Activated T-helper 2 cell treated with anti-CD3 and anti-CD28 coated beads, Interferon-gamma antibody, Interleukin-2, Interleukin-4, amounts not matched to agents 10 μg/mL and 5 μg/mL and 100 μg/mL, durations not matched to agents 14 hours and 24 hours and 36 hours (primary cell): ENCODE data around the gene GAB2. TPM values are rescaled to one million over a fixed set of nuclear protein-coding genes. Genes with fewer than 3 reads are reported as not detected.

Experiments
- DNase-seq: peaks from one replicate; pipeline ENCODE4 v3.0.0; 2021; ENCODE audit warnings: low spot score
- H3K27ac Mint-ChIP-seq: one replicate; pipeline ENCODE4 v1.8.0; 2021; ENCODE audit warnings: mixed read lengths
- H3K27me3 Mint-ChIP-seq: one replicate; pipeline ENCODE4 v1.8.0; 2021; ENCODE audit warnings: low read depth, mixed read lengths
- H3K36me3 Mint-ChIP-seq: one replicate; pipeline ENCODE4 v1.8.0; 2021; ENCODE audit warnings: low read depth, mixed read lengths
- H3K4me1 Mint-ChIP-seq: one replicate; pipeline ENCODE4 v1.8.0; 2021; ENCODE audit warnings: low read depth, mixed read lengths
- H3K4me3 Mint-ChIP-seq: one replicate; pipeline ENCODE4 v1.8.0; 2021; ENCODE audit warnings: low read depth, mild to moderate bottlenecking, moderate library complexity, mixed read lengths
- H3K9me3 Mint-ChIP-seq: one replicate; pipeline ENCODE4 v1.8.0; 2021; ENCODE audit warnings: mixed read lengths
- intact Hi-C: fragments of 100-400 bp; cut with micrococcal nuclease; formaldehyde crosslinking; loops from one replicate; pipeline ENCODE4 v1.15.1; 2023
- total RNA-seq: library from RNA; stranded (reverse); gene quantifications from 2 replicates; pipeline ENCODE4 v1.2.3, GENCODE V29; 2022

The GAB2 gene
- total RNA-seq, 1 donor from 2014 or later: 32.8 TPM

DNA sequence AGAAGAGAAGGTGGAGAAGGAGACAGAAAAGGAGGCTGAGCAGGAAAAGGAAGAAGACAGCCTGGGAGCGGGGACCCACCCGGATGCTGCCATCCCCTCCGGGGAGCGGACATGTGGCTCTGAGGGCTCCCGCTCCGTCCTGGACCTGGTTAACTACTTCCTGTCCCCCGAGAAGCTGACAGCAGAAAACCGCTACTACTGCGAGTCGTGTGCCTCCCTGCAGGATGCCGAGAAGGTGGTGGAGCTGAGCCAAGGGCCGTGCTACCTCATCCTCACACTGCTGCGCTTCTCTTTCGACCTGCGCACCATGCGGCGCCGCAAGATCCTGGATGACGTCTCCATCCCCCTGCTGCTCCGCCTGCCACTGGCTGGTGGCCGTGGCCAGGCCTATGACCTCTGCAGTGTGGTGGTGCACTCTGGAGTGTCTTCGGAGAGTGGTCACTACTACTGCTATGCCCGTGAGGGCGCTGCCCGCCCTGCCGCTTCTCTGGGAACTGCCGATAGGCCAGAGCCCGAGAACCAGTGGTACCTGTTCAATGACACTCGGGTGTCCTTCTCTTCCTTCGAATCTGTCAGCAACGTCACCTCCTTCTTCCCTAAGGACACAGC, 207.5 kb downstream of the GAB2 start:
- Mint-ChIP-seq H3K4me3 (no peak overlapping the region), H3K9me3 (no peaks in the 10 kb centered on the region), H3K4me1 (peaks cover 8% of the 10 kb centered on the region), H3K27ac (no peak overlapping the region), H3K27me3 (no peaks in the 10 kb centered on the region), H3K36me3 (peaks cover 52% of the 10 kb centered on the region)
- intact Hi-C loops: no loop called here
- no peak for DNase-seq

- intact Hi-C loops: no loop called here
- H3K9me3 Mint-ChIP-seq: no peaks in the 10 kb centered on the region
- peaks cover 12% of the 10 kb centered on the region for H3K4me1 Mint-ChIP-seq
- peaks cover 50% of the 10 kb centered on the region for H3K36me3 Mint-ChIP-seq
- H3K4me3 Mint-ChIP-seq: no peak overlapping the region
- H3K27me3 Mint-ChIP-seq: no peaks in the 10 kb centered on the region
- no peak for DNase-seq
- no peak overlapping the region for H3K27ac Mint-ChIP-seq
Observed at GRCh38 chr11:78209478-78209877, 208.1 kb downstream of the GAB2 start.

DNA sequence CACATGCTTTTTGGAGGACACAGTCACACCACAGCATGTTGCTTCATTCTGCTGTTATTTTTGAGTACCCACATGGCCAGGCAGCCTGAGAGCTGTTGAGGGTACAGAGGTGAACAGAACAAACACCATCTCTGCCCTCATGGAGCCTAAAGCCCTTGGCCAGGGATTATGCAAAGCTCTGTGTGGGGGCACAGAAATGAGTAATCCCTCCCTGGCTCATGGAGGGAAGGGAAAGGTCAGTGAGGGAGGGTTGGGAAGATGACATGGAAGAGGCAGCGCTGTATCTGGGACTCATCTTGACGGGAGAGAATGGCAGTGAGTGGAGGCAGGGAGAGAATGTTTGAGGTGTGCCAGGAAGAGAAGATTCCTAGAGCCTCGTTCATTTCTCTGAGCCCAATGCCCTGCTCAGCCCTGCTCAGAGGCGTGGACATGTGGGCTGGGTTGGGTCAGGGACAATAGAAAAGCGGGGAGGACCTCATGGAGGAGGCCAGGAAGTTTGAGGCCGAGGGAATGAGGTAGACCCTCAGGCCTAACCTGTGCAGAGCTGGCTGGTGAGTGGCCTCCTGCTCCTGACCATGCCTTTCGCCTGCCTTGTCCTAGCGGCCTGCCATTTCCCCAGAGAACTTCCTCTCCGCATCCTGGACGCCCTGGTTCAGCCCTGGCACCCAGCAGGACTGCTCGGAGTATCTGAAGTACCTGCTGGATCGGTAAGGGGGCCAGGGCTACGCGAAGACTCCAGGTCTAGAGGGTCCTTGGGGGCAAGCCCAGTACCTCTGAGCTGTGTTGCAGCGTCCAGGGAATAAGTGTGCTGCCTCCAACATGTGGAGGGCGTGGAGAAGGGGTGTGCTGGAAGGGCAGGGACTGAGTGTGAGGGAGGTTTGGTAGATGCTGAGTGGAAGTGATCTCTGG, 209.1 kb downstream of the GAB2 start:
- H3K36me3 Mint-ChIP-seq: peaks cover 50% of the 10 kb centered on the region
- peak overlapping the region; percentile 42 for H3K27ac Mint-ChIP-seq
- intact Hi-C loops: no loop called here
- H3K9me3 Mint-ChIP-seq: no peaks in the 10 kb centered on the region
- no peak overlapping the region for H3K4me3 Mint-ChIP-seq
- peaks cover 13% of the 10 kb centered on the region for H3K4me1 Mint-ChIP-seq
- H3K27me3 Mint-ChIP-seq: no peaks in the 10 kb centered on the region
- no peak for DNase-seq

GRCh38 chr11:78207532-78208256, 209.9 kb downstream of the GAB2 start:
- Mint-ChIP-seq H3K4me3 (no peak overlapping the region), H3K9me3 (no peaks in the 10 kb centered on the region), H3K27ac (no peak overlapping the region), H3K4me1 (peaks cover 19% of the 10 kb centered on the region), H3K27me3 (no peaks in the 10 kb centered on the region), H3K36me3 (peaks cover 53% of the 10 kb centered on the region)
- DNase-seq: no peak
- intact Hi-C loops: no loop called here

DNA sequence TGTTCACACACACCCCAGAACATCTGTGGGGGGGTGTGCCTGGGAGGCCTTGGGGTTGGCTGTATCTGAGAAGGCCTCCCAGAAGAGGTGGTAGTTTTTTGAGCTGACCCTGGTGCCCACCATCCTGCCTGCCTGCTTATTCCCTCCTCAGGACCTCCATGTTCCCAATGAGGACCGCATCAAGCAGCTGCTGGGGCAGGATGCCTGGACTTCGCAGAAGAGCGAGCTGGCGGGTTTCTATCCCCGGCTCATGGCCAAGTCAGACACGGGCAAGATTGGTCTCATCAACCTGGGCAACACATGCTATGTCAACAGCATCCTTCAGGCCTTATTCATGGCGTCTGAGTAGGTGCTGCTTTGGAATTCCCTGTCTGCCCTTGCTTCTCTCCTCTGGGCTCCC, 211.9 kb downstream of the GAB2 start:
- Mint-ChIP-seq H3K27me3 (no peaks in the 10 kb centered on the region), H3K4me3 (no peak overlapping the region), H3K9me3 (no peaks in the 10 kb centered on the region), H3K4me1 (peaks cover 30% of the 10 kb centered on the region), H3K27ac (no peak overlapping the region), H3K36me3 (peaks cover 52% of the 10 kb centered on the region)
- intact Hi-C loops: no loop called here
- no peak for DNase-seq

GRCh38 chr11:78205256-78205655, 212.4 kb downstream of the GAB2 start:
- Mint-ChIP-seq H3K4me3 (no peak overlapping the region), H3K9me3 (no peaks in the 10 kb centered on the region), H3K36me3 (peaks cover 48% of the 10 kb centered on the region), H3K4me1 (peaks cover 30% of the 10 kb centered on the region), H3K27ac (no peak overlapping the region), H3K27me3 (no peaks in the 10 kb centered on the region)
- DNase-seq: no peak
- intact Hi-C loops: no loop called here

DNA sequence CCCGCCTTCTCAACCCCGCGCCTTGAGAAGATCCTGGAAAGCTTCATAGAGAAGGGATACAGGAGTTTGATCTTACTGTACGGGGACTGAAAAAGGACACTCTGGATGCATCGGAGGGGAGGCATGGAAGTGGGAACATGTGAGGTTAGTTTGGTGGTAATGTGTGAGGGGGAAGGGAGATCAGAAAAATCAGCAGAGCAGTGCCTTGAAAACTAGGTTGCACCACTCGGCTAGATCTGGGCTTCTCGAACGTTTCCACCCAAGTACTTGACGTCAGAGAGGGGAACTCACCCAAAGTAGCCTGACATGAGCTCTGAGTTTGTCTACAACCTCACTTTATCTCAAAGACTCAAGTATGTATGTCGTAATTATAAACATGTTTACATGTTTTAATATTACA, 214.4 kb downstream of the GAB2 start:
- peaks cover 37% of the 10 kb centered on the region for H3K36me3 Mint-ChIP-seq
- H3K9me3 Mint-ChIP-seq: no peaks in the 10 kb centered on the region
- H3K4me1 Mint-ChIP-seq: peaks cover 30% of the 10 kb centered on the region
- no peaks in the 10 kb centered on the region for H3K27me3 Mint-ChIP-seq
- H3K4me3 Mint-ChIP-seq: peak overlapping the region; percentile 73
- intact Hi-C loops: no loop called here
- no peak for DNase-seq
- peak overlapping the region; percentile 91 for H3K27ac Mint-ChIP-seq

- Mint-ChIP-seq H3K27ac (peak overlapping the region; percentile 91), H3K27me3 (no peaks in the 10 kb centered on the region), H3K9me3 (no peaks in the 10 kb centered on the region), H3K36me3 (peaks cover 38% of the 10 kb centered on the region), H3K4me1 (peaks cover 30% of the 10 kb centered on the region), H3K4me3 (peak overlapping the region; percentile 73)
- intact Hi-C loops: loop anchor here (1.0 kb wide), 1 partner anchor 14 kb away; the partner anchor contains the start of genes KCTD21 and USP35
- DNase-seq: peak; percentile 51
Observed at GRCh38 chr11:78202733-78203167, 214.9 kb downstream of the GAB2 start.

GRCh38 chr11:78201096-78201818, 216.4 kb downstream of the GAB2 start:
- no peaks in the 10 kb centered on the region for H3K9me3 Mint-ChIP-seq
- H3K27me3 Mint-ChIP-seq: no peaks in the 10 kb centered on the region
- H3K36me3 Mint-ChIP-seq: peaks cover 46% of the 10 kb centered on the region
- peak overlapping the region; percentile 75 for H3K27ac Mint-ChIP-seq
- no peak for DNase-seq
- no peak overlapping the region for H3K4me3 Mint-ChIP-seq
- H3K4me1 Mint-ChIP-seq: peaks cover 34% of the 10 kb centered on the region
- intact Hi-C loops: no loop called here

GRCh38 chr11:78200553-78200952, 217.1 kb downstream of the GAB2 start:
- no peaks in the 10 kb centered on the region for H3K27me3 Mint-ChIP-seq

DNA sequence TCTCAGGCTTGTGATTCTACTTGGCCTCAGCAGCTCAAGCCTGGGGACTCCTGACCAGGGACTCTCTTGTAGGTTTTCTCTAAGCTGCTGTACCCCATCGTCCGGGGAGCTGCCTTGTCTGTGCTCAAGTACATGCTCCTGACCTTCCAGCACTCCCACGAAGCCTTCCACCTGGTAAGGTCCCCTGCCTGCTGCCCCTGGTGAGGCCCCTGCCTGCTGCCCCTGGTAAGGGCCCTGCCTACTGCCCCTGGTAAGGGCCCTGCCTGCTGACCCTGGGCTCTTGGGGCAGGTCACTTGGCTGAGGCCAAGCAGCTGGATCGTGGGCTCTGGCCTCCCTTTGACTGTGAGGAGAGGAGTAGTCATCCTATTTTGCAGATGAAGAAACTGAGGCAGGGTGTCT, 217.6 kb downstream of the GAB2 start:
- Mint-ChIP-seq H3K27me3 (no peaks in the 10 kb centered on the region), H3K9me3 (no peaks in the 10 kb centered on the region), H3K27ac (no peak overlapping the region), H3K36me3 (peaks cover 49% of the 10 kb centered on the region), H3K4me3 (no peak overlapping the region), H3K4me1 (peaks cover 34% of the 10 kb centered on the region)
- intact Hi-C loops: no loop called here
- DNase-seq: no peak

More at GRCh38 chr11:78200553-78200952, 217.1 kb downstream of the GAB2 start:
- intact Hi-C loops: no loop called here
- Mint-ChIP-seq H3K27ac (peak overlapping the region; percentile 75), H3K9me3 (no peaks in the 10 kb centered on the region), H3K36me3 (peaks cover 49% of the 10 kb centered on the region), H3K4me1 (peaks cover 34% of the 10 kb centered on the region), H3K4me3 (no peak overlapping the region)
- DNase-seq: no peak

DNA sequence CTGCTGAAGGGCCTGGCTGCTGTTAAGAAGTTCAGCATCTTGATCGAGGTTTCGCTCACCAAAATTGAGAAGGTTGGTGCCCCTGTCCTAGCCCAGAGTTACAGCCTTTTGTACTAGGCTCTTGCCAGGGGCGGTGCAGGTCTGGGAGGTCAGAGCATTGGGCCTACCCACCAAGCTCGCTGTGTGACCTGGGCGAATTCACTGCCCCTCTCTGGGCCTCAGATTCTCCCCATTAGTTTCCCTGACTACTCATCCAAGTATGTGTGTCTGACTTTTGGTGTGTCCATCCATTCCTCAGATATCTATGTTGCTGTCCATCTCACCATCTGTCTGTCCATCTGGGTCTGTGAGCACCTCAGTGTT, 218.0 kb downstream of the GAB2 start:
- intact Hi-C loops: no loop called here
- H3K36me3 Mint-ChIP-seq: peaks cover 49% of the 10 kb centered on the region
- no peaks in the 10 kb centered on the region for H3K27me3 Mint-ChIP-seq
- no peak overlapping the region for H3K27ac Mint-ChIP-seq
- peaks cover 34% of the 10 kb centered on the region for H3K4me1 Mint-ChIP-seq
- no peaks in the 10 kb centered on the region for H3K9me3 Mint-ChIP-seq
- no peak for DNase-seq
- no peak overlapping the region for H3K4me3 Mint-ChIP-seq
